Stimulated activated CD8-positive, alpha-beta memory T cell treated with anti-CD3 and anti-CD28 coated beads, Interleukin-4, amount 100 ng/mL, for 48 hours (primary cell): ENCODE measurements around the gene RNF213.

Experiments used
- DNase-seq: peaks from one replicate; pipeline ENCODE4 v3.0.0-alpha.2; 2020

Gene RNF213

DNA sequence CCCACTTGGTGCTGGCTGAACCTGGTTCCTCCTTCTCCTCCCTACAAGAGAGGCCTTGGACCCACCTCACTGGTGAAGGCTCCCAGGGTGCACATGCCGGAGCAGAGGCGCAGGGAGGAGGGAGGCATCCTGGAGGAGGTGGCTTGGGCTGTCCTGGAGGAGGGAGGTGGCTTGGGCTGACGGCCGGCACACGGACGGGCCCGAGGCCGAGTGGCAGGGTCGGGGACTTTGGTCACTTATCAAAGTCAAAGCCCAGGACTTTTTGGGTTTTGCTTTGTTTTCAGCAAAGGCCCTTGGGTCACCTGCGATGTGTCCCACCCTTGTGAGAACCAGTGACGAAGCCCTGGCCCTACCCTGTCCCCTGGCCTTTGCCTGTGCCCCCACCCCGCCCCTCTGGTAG is 182.8 kb downstream of the RNF213 start:
- no peak for DNase-seq

DNA sequence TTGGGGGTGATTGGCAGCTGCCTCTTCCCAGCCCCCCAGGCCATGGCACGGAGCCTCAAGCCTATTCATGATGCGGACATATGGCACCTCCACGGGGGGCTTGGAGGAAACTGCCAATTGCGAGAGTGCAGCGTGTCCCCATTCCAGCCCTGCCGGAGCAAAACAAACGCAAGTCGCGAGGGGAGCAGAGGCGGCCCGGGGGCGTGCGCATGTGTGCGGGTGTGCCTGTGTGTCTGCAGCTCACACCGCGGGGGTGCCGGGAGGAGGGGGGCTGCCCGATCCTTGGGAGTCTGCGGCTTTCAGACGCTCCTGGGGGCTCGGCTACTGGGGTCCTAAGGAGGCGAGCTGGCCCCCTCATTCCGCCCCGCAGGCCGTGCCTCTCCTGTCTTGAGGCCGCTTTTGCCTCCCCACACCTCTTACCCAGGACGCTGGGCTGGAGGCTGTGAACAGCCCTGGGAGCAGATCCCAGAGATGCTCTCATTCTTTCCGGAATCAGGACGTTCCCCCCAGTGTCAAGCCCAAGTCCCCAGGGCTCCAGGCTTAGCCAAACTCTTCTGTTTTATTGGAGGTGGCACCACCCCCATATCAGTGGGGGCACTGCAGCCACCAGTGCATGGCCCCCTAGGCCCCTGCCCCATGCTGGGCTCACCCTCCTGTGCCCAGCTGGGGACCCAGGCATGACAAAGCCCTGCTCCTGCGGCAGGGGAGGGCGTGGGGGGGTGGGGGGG is 183.4 kb downstream of the RNF213 start:
- no peak for DNase-seq

DNA sequence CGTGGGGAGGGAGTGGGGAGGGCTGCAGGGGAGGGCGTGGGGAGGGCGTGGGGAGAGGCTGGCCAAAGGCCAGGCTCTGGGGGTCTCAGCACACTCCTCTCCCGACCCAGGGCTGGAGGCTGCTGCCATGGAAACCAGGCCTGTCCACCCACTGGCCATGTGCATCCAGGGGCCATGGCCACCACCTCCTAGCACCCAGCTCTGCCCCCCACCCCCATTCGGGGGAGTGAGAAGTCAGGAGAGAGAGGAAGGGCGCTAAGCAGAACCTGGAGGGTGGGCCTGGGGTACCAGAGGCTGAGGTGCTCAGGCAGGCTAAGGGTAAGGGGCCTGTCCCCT is 184.0 kb downstream of the RNF213 start:
- no peak for DNase-seq

DNA sequence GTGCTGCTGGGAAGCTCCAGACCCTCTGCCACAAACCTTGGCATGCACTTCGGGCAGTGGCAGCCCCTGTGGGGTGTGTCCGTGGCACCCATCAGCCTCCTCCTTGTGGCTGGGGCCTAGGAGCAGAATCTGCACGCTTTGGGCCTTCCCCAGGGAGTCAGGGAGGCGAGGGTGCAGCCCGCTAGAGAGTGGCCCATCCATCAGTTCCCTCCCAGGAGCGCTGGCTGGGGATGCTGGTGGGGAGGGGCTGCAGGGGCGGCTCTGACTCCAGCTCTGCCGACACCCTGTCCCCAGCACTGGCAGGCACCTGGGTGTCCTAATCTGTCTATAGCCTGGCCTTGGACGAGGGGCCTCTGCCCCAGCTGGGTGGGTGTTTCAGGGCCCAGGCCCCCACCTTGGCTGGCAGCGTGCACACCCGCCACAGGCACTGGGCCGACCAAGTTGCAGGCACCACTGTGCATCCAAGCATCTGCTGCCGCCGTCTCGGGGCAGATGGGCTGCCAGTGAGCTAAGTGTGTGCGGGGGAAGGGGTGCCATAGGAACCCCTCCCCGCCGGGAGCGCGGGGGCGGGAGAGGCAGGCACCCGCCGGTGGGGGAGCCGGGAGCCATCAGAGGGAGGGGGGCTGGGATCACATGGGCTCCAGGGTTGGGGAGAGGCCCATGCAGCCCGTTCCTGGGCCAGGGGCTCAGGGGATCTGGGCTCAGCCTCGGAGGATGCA is 184.5 kb downstream of the RNF213 start:
- no peak for DNase-seq

DNA sequence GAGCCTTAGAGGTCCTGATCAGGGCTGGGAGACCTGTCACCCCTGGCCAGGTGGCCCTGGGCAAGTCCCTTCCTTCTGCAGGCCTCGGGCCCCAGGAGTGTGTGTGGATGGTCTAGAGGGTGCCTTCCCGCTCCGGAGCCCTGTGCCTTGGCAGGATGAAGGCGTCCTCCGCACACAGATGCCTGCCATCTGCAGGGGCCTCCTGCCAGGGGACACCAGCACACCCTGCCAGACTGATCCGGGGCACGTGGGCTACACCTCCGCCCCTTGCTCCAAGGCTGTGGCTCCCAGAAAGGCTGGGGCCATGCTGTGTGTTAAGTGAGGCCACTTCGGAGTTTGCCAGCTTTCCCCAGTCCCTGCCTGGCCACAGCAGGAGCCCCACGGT is 185.1 kb downstream of the RNF213 start:
- DNase-seq, result no peak

DNA sequence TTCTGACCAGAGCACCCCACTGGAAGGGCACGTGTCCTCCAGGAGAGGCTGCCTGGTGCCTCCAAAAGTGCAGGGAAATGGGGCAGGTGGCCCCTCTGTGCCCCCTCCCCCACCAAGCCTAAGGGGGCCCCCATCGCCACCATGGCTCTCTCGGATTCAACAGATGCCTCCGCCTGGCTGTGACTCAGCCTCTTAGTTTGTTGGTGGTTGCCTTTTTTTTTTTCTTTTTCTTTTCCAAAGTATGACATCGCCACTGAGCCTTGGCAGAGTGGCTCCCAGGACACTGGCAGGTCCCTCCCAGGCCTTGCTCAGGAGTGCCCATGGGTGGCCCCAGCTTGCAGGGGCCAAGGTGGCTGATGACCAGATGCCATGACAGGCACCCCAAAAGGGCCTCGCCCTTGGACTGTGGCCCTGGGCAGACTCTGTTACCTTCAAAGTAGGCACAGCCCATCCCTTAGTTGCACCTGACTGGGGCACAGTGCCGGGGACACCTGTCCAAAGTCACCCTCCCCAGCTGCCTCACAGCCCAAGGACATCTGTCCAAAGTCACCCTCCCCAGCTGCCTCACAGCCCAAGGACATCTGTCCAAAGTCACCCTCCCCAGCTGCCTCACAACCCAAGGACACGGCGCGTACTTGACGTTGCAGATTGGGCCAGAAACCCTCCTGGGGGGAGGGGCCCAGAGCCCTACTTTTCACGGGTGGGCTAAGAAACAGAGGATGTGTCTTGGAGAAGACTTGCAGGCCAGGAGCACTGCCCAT is 186.2 kb downstream of the RNF213 start:
- no peak for DNase-seq

DNA sequence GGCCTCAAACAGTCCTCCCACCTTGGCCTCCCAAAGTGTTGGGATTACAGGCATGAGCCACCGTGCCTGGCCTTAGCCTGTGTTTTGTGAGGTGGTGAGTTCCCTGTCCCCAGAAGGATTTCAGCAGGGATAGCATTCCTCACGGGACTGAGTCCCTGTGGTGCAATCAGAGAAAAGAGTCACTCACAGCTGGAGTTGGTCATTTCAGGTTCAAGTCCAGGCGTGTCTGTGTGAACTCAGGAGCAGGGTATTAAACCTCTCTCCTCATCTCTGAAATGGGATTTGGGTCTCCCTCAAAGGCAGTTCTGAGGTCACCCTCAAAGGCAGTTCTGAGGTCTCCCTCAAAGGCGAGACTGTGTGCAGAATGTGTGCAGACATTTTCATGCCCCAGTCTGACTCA is 187.1 kb downstream of the RNF213 start:
- no peak for DNase-seq
